Cardiac septum (tissue), 1 donor: ENCODE data around the gene WDR72. TPM values are rescaled to one million over a fixed set of nuclear protein-coding genes. Genes with fewer than 3 reads are reported as not detected.

Experiments
- DNase-seq: peaks from one replicate; pipeline ENCODE4 v3.0.0-alpha.2; 2020; ENCODE audit warnings: low spot score
- intact Hi-C: fragments of 100-400 bp; cut with DNase I; formaldehyde crosslinking; loops from one replicate; pipeline ENCODE4 v1.14.0; 2022
- total RNA-seq: library from RNA; stranded (reverse); fragmentation: NEBNext Ultra II Directional; extraction: Animal tissue kit (Norgen Biotek cat#: 25700); gene quantifications from one replicate; pipeline ENCODE4 v1.2.1, GENCODE V29; 2021
- donor health status: DM: no; HTN: no; CAD: no.

The WDR72 gene
- total RNA-seq, 1 donor from 2014 or later: not detected

- no peak for DNase-seq
- intact Hi-C loops: no loop called here
Observed at GRCh38 chr15:53473435-53473834, 286.0 kb downstream of the WDR72 start.

GRCh38 chr15:53472883-53473282, 286.6 kb downstream of the WDR72 start:
- intact Hi-C loops: no loop called here

GRCh38 chr15:53472210-53472609, 287.3 kb downstream of the WDR72 start:
- DNase-seq: no peak
- intact Hi-C loops: no loop called here

More at GRCh38 chr15:53472883-53473282, 286.6 kb downstream of the WDR72 start:
- no peak for DNase-seq

GRCh38 chr15:53470743-53471142, 288.7 kb downstream of the WDR72 start:
- intact Hi-C loops: no loop called here
- no peak for DNase-seq

GRCh38 chr15:53469422-53469821, 290.0 kb downstream of the WDR72 start:
- intact Hi-C loops: no loop called here
- no peak for DNase-seq

Other genes starting within 250 kb of the WDR72 start
- gene UNC13C, start 218.8 kb upstream of the WDR72 start, total RNA-seq: 0.32 TPM